IPS-11a (cell line): ENCODE measurements around the gene MTA3.
"Not testable (repeated sequence)": the region's sequence is repeated elsewhere in the genome, so short reads cannot be mapped to it uniquely, and the experiment has no call there.

Experiments used
- H3K4me3 ChIP-seq: one replicate; pipeline ENCODE4 v1.5.1; 2013; ENCODE audit warnings: low read depth, low read length, control low read depth

MTA3 gene

DNA sequence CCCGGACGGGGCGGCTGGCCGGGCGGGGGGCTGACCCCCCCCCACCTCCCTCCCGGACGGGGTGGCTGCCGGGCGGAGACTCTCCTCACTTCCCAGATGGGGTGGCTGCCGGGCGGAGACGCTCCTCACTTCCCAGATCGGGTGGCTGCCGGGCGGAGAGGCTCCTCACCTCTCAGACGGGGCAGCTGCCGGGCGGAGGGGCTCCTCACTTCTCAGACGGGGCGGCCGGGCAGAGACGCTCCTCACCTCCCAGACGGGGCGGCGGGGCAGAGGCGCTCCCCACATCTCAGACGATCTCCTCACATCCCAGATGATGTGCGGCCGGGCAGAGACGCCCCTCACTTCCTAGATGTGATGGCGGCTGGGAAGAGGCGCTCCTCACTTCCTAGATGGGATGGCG lies 37.7 kb downstream of the MTA3 start:
- not testable (repeated sequence) for H3K4me3 ChIP-seq

DNA sequence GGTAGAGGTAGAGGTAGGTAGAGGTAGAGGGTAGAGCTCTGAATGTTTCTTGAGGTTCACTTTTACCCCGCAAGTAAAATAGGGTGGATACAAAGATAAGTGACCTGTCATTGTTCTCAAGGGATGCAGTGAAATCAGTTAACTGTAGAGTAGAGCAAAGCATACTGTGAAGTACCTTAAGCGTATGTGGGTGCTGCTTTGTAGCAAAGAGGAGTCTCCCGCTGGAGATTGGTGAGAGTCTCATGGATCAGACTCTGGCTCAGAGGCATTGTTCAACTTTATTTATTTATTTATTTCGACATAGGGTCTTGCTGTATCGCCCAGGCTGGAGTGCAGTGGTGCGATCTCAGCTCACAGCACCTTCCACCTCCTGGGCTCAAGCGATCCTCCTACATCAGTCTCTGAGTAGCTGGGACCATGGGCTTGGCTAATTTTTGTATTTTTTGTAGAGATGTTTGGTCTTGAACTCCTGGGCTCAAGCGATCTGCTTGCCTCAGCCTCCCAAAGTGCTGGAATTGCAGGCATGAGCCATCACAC lies 38.7 kb downstream of the MTA3 start:
- H3K4me3 ChIP-seq, result no peak overlapping the region

DNA sequence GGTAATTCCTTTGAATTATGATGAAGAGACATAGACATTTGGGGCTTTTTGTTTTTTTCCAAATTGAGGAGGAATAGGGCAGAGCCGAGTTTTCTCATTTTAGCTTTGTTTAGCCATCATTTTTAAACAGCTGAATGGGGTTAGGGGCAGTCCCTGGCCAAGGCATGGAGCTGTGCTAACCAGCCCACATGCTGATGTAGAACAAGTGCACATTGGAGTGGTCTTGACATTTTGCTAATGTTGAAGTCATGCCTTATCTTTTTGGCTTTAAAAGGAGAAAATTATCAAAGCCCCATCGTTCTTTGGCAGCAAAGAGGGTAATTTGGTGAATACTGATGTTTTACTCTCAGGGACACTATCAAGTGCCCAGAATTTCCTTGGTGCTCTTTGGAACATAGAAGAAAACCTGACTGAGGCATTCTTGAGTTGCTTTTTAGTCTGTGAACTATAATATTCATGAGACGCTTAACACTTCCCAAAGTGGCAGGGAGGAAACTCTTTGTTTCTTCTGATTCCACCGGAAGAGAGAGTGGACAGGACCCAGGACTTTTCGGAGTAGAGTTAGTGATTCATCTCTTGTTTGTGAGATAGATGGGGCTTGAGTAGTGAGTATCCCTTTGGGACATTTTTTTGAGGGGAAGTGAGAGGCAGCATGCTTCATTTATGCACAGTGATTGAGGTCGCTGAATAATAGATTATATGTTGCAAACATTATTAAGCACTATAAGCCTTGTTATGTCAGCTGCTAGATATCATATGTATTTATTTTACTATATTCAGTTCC lies 45.0 kb downstream of the MTA3 start:
- H3K4me3 ChIP-seq, result no peak overlapping the region

DNA sequence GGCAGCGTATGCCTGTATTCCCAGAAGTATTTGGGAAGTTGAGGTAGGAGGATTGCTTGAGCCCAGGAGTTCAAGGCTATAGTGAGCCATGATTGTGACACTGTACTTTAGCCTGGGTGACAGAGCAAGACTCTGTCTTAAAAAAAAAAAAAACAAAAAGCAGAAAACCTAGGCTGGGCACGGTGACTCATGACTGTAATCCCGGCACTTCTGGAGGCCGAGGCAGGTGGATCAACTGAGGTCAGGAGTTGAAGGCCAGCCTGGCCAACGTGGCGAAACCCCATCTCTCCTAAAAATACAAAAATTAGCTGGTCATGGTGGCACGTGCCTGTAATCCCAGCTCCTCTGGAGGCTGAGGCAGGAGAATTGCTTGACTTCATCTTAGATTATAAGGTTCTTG lies 46.4 kb downstream of the MTA3 start:
- no peak overlapping the region for H3K4me3 ChIP-seq

DNA sequence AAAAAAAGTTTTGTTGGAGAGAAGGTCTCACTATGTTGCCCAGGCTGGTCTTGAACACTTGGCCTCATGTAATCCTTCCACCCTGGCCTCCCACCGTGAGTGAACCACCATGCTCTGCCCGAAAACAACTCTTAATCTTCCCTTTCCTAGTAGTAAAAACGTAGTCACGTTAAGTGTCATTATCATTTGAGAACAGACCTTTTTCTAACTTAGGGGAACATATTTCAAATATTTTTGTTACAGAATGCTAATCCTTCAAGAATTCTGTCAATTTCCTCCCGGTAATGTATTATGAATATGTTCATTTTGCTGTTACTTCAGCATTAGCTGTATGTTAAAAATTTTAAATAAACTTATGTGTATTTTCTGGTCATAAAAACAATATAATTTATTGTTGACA lies 49.7 kb downstream of the MTA3 start:
- H3K4me3 ChIP-seq, result no peak overlapping the region

DNA sequence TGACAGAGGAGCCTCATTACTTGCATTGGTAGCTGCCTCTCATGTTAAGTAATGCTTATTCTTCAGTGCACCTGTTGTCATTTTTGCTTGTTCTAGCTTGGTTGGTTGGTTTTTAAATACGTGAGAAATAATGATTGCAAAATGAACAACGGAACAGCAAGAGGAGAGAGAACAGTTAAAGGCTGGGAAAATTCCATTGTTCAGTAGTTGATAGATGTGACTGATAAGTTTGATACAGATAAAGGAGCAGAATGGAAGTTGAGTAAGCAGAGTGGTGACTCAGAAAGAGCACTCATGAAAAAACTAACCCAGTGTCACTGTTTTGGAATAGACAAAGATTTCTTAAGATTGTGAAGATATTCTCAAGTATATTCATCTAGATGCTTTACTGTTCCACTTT lies 50.5 kb downstream of the MTA3 start:
- no peak overlapping the region for H3K4me3 ChIP-seq

DNA sequence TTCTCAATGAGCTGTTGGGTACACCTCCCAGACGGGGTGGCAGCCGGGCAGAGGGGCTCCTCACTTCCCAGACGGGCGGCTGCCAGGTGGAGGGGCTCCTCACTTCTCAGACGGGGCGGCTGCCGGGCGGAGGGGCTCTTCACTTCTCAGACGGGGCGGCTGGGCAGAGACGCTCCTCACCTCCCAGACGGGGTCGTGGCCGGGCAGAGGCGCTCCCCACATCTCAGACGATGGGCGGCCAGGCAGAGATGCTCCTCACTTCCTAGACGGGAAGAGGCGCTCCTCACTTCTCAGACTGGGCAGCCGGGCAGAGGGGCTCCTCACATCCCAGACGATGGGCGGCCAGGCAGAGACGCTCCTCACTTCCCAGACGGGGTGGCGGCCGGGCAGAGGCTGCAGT lies 53.2 kb downstream of the MTA3 start:
- not testable (repeated sequence) for H3K4me3 ChIP-seq

DNA sequence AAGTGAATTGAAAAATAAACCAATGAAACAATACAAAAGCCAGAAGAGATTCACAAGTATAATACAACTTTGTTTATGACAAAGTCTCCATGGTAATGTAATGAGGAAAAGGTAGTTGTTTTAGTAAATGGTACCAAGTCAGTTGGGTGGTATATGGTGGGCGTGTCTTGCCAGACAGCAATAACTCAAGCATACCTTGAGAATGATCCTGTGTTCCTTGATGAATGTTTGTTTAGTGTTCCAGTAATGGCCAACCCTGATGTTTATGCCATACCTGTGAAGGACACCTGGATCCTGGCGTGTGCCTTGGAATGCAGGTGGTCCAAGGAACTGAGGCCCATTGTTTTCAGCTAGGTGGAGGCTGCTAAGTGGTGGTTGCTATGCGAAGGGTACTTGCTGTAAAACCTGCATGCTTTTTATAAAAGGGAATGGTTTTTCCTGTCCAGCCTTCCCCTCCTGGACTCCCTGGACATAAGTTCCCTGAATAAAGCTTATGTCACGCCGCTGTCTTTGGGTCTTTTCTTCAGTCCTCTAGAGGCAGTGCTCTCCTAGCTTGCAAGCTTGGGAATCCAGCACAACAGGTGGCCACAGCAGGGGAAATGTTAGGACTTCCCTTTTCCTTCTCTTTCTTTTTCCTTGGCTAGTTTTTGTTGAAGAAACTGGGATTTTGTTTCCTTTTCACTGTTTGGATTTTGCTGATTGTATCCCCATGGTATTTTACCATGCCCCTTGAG lies 54.7 kb downstream of the MTA3 start:
- H3K4me3 ChIP-seq, result no peak overlapping the region

DNA sequence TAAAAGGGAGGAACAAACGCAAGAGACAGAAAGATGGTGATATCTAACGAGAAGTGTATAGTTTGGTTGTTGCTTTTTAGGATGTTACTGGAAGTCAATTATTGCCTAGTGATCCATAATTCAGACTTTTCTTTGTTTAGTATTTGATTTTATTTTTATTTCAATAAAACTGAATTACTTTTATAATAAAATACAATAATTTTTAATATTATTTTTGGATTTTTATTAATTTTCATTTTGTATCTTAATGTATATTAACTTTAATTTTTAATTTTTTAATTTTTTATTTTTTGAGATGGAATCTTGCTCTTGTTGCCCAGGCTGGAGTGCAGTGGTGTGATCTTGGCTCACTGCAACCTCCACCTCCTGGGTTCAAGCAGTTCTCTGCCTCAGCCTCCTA lies 55.6 kb downstream of the MTA3 start:
- no peak overlapping the region for H3K4me3 ChIP-seq

DNA sequence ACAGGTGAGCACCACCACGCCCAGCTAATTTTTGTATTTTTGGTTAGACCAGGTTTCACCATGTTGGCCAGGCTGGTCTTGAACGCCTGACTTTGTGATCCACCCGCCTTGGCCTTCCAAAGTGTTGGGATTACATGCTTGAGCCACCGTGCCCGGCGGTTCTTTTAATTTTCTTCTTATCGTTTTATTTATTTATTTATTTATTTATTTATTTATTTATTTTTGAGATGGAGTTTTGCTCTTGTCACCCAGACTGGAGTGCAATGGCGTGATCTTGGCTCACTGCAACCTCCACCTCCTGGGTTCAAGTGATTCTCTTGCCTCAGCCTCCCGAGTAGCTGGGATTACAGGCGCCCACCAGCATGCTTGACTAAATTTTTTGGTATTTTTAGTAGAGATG lies 59.6 kb downstream of the MTA3 start:
- not testable (repeated sequence) for H3K4me3 ChIP-seq

DNA sequence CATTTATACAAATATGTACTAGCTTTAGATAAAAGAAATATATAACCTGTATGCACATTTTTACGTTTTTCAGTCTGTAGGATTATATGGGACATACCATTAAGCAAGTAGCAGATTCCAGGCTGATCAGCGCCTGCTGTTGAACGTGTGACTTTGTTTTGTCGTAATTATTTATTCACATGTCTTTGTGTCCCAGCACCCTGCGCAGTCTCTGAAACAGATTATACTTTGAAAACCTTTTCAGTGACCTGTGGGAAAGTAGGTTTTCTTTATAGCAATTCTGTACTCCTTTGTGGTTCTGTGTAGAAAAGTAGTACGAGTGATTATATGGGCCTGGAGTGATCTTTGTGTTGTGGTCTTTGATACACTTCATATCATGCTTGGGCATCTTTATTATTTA lies 68.5 kb downstream of the MTA3 start:
- H3K4me3 ChIP-seq, result no peak overlapping the region

DNA sequence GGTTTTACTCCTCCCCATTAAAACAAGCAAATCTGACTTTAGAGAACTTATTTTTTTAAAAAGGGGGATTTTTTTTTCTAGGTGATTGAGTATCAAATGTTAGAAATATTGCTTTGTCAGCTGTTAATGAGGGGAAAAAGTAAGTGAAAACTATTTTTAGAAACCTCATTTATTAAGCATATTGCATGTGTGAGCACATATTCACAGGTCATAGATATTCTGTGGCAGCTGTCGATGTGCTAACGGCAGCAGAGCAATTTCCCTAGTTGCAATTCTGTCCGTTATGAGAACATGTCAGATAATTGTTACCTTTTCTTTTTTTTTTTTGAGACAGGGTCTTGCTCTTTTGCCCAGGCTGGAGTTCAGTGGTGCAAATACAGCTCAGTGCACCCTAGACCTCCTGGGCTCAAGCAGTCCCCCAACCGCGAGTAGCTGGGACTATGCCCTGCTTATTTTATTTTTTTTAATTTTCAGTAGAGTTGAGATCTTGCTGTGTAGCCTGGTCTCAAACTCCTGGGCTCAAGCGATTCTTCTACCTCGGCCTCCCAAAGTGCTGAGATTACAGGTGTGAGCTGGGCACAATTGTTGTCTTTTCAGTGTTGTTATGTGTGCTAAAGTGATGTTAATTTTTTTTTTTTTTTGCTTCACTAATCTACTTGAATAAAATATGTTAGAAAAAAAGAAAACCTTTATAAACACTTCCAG lies 69.8 kb downstream of the MTA3 start:
- H3K4me3 ChIP-seq, result no peak overlapping the region

DNA sequence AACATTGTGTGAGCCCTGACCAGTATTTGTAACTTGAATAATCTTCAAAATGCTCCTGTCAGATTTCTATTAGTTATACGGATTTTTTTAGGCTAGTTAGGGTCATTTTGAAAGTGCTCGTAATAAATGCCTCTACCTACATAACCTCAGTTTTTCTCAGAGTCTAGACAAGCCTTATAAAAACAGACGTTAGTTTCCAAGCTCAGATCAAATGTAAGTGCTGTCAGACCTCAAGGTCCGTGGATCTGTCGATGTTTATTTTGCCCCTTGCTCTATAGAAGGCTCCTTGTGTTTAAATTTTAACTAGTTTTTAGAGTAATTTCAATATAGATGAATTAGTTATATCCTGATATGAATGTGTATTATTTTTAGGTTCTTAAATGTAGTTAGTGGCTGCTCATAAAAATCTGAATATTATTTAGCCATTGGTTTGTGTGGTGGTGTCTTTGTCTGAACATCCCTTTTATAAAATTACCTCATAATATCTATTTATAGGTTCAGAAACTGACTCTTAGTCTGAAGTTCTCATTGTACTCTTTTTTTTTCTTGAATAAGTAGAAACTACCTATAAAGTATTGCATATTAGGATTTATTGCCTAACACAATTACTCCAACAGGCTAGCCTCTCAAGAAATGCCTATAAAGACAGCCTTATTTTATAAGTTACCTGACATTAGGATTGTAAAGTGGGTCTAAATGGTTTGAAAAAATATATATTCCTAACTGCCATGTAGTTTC lies 71.1 kb downstream of the MTA3 start:
- no peak overlapping the region for H3K4me3 ChIP-seq

DNA sequence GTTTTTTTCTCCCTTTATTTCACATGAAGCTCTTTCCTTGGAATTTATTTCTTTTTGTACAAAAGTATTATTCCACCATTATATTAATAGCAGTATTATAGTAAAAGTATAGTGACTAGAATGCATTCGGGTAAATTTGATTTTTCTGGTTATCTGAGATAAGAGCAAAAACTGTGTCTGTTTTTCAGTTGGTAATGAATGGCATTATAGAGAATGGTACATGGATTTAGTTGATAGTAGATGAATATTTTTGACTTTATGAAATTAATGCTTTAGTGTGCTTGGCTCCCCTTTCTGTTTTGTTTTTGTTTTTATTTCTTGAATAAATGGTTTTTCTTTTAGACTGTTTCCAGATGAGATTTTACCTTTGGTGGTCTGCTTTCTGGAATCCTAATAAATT lies 71.8 kb downstream of the MTA3 start:
- H3K4me3 ChIP-seq, result no peak overlapping the region

DNA sequence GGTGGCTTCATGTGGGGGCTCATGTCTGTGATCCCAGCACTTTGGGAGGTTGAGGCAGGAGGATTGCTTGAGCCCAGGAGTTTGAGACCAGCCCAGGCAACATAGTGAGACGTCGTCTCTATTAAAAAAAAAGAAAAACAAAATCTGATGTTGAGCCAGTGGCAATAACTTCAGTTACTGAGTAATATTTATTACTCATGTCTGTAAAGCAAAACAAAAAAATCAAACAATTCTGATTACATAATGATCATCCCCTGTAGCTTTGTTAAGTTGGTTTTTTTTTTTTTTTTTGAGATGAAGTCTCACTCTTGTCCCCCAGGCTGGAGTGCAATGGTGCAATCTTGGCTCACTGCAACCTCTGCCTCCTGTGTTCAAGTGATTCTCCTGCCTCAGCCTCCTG lies 73.9 kb downstream of the MTA3 start:
- H3K4me3 ChIP-seq, result not testable (repeated sequence)

DNA sequence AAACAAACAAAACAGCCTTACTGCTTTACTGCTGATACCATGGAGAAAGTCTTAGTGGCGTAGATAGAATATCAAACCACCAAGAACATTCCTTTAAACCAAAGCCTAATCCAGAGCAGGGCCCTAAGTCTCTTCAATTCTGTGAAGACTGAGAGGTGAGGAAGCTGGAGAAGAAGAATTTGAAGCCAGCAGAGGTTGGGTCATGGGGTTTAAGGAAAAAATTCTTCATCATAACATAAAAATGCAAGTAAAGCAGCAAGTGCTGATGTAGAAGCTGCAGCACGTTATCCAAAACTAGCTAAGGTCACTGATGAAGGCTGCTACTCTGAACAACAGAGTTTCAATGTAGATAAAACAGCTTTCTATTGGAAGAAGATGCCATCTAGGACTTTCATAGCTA lies 77.1 kb downstream of the MTA3 start:
- no peak overlapping the region for H3K4me3 ChIP-seq

DNA sequence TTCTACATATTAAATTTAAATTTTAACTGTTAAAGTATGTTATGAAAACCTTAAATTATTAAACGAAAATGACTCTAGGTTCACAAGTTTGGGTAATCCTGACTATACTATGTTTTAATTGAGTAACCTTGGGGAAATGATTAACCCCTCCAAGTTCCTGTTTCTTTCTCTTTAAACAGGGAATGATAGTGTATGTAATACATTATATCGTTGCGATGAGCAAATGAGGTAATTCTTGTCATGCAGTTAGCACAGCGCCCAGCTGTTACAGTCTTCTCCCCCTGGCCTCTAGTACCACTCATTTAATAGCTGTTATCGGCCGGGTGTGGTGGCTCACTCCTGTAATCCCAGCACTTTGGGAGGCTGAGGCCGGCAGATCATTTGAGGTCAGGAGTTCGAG lies 80.4 kb downstream of the MTA3 start:
- no peak overlapping the region for H3K4me3 ChIP-seq

DNA sequence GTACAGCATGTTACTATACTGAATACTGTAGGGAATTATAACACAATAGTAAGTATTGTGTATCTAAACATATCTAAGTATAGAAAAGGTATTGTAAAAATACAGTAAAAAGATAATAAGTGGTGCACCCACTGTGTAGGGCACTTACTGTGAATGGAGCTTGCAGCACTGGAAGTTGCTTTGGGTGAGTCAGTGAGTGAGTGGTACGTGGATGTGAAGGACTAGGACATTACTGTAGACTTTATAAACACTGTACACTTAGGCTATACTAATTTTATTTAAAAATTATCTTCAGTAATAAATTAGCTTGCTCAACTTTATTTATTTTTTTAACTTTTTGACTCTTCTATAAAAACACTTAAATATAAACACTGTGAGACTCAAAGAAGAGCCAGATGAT lies 82.6 kb downstream of the MTA3 start:
- no peak overlapping the region for H3K4me3 ChIP-seq

DNA sequence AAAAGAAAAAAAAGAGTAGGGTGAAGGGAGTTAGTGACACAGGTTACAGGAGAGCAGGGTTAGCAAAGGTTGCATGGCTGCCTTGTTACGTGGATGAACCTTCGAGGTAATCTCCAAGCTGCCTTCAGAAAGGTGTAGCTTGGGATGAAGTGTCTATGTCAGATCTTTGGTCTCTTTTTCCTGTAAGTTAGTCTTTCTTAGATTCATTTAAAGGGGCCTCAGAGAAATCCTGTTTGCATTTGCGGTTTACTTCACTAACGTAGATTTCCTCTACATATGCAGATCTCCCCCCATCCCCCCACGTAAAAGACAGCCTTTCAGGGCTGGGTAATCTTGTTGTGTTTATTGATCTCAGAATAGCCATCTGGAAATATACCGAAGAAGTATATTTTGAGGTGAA lies 83.7 kb downstream of the MTA3 start:
- H3K4me3 ChIP-seq, result no peak overlapping the region

DNA sequence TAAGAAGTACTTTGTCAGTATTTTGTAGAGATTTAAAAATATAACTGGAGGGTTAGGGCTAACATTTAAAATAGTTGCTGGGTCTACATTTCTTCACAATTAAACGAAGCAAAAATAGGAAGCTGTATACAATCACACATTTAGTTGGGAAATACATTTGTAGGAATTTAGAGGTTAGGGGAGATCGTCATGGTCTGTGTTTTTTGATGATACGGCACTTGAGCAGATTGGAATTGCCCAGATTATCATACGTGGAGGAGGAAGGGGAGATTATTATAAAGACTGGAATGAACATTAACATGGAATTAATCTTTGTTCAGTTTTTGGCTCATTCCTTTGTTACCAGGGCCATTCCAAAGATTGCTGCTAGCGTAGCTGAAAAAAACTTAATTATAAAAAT lies 84.6 kb downstream of the MTA3 start:
- no peak overlapping the region for H3K4me3 ChIP-seq

DNA sequence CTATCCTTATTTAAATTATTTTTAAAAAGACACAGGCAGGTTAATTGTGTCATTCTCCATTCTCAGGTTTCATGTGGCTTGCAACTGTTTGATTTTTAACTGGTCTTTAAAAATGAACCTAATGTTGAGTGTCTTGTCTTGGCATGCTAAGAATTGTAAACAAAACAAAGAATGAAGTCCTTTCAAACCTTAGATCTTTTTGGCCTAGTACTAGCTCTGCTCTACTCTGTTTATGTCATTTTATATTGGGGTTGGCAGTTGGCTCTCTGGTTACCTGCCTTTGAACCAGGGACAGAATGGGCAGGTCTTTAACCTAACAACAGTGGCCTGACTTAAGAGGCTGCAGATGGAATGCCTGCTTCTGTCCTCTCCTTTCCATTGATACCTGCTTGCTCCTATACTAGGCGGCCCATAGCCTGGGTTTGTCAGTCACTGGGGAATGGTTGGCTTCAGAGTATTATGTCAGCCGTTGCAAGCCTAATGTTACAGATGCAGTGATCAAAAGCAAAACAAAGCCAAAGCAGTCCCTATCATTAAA lies 85.5 kb downstream of the MTA3 start:
- H3K4me3 ChIP-seq, result no peak overlapping the region
